Measurements from ENCODE around the gene ENPP6.

ENPP6 gene

GRCh38 chr4:184217634-184218033 is at the start of gene ENPP6:
Gene ENPP6 (minus strand): TSS chr4:184217873. CDS start chr4:184217819, 54 bp downstream.
- H3K9me3 ChIP-seq (ENCODE audit: control insufficient read depth in 5 of 5, low read length in 5 of 5): peaks cover 0 to 3% (median 0%) of the 10 kb centered on the region in 5 donors
- H3K4me1 ChIP-seq (ENCODE audit: control insufficient read depth in 5 of 5, insufficient read depth in 5 of 5, low read length in 5 of 5): no peaks in the 10 kb centered on the region
- H3K4me3 ChIP-seq (ENCODE audit: low read depth in 1 of 5, low read length in 5 of 5): no peak within 1 kb of the TSS
- H3K27ac ChIP-seq (ENCODE audit: low read depth, low read length): no peak within 1 kb of the TSS
- peaks cover 0 to 7% (median 2%) of the 10 kb centered on the region in 5 donors for H3K27me3 ChIP-seq (ENCODE audit: control insufficient read depth in 5 of 5, insufficient read depth in 4 of 5, low read length in 5 of 5)
- no peaks in the 10 kb centered on the region for H3K36me3 ChIP-seq (ENCODE audit: control insufficient read depth in 5 of 5, insufficient read depth in 5 of 5, low read length in 5 of 5)
- no peak within 1 kb of the TSS for H3K9ac ChIP-seq (ENCODE audit: low read length in 5 of 5)

GRCh38 chr4:184267206-184267608 is 49.5 kb upstream of the ENPP6 start:
- no peak overlapping the region for H3K27ac ChIP-seq (ENCODE audit: low read depth, low read length)
- no peak overlapping the region for H3K9ac ChIP-seq (ENCODE audit: low read length in 5 of 5)

GRCh38 chr4:184265546-184266351 is 48.1 kb upstream of the ENPP6 start:
- H3K36me3 ChIP-seq (ENCODE audit: control insufficient read depth in 5 of 5, insufficient read depth in 5 of 5, low read length in 5 of 5): no peaks in the 10 kb centered on the region
- H3K27me3 ChIP-seq (ENCODE audit: control insufficient read depth in 5 of 5, insufficient read depth in 4 of 5, low read length in 5 of 5): no peaks in the 10 kb centered on the region
- no peak overlapping the region for H3K9ac ChIP-seq (ENCODE audit: low read length in 5 of 5)
- peak overlapping the region in 3 of 5 donors; percentile 27 to 50 (median 28) for H3K4me3 ChIP-seq (ENCODE audit: low read depth in 1 of 5, low read length in 5 of 5)
- peaks cover 0 to 13% (median 6%) of the 10 kb centered on the region in 5 donors for H3K4me1 ChIP-seq (ENCODE audit: control insufficient read depth in 5 of 5, insufficient read depth in 5 of 5, low read length in 5 of 5)
- H3K9me3 ChIP-seq (ENCODE audit: control insufficient read depth in 5 of 5, low read length in 5 of 5): peaks cover 0 to 3% (median 0%) of the 10 kb centered on the region in 5 donors
- H3K27ac ChIP-seq (ENCODE audit: low read depth, low read length): no peak overlapping the region

More at GRCh38 chr4:184267206-184267608, 49.5 kb upstream of the ENPP6 start:
- no peaks in the 10 kb centered on the region for H3K36me3 ChIP-seq (ENCODE audit: control insufficient read depth in 5 of 5, insufficient read depth in 5 of 5, low read length in 5 of 5)
- H3K9me3 ChIP-seq (ENCODE audit: control insufficient read depth in 5 of 5, low read length in 5 of 5): peaks cover 0 to 3% (median 0%) of the 10 kb centered on the region in 5 donors
- no peak overlapping the region for H3K4me3 ChIP-seq (ENCODE audit: low read depth in 1 of 5, low read length in 5 of 5)
- H3K27me3 ChIP-seq (ENCODE audit: control insufficient read depth in 5 of 5, insufficient read depth in 4 of 5, low read length in 5 of 5): no peaks in the 10 kb centered on the region
- H3K4me1 ChIP-seq (ENCODE audit: control insufficient read depth in 5 of 5, insufficient read depth in 5 of 5, low read length in 5 of 5): peaks cover 0 to 13% (median 6%) of the 10 kb centered on the region in 5 donors

- Histone ChIP-seq H3K9ac (ENCODE audit: low read length in 5 of 5) (no peak overlapping the region), H3K27me3 (ENCODE audit: control insufficient read depth in 5 of 5, insufficient read depth in 4 of 5, low read length in 5 of 5) (no peaks in the 10 kb centered on the region), H3K27ac (ENCODE audit: low read depth, low read length) (no peak overlapping the region), H3K4me1 (ENCODE audit: control insufficient read depth in 5 of 5, insufficient read depth in 5 of 5, low read length in 5 of 5) (peaks cover 0 to 13% (median 6%) of the 10 kb centered on the region in 5 donors), H3K9me3 (ENCODE audit: control insufficient read depth in 5 of 5, low read length in 5 of 5) (peaks cover 0 to 3% (median 0%) of the 10 kb centered on the region in 5 donors), H3K36me3 (ENCODE audit: control insufficient read depth in 5 of 5, insufficient read depth in 5 of 5, low read length in 5 of 5) (no peaks in the 10 kb centered on the region), H3K4me3 (ENCODE audit: low read depth in 1 of 5, low read length in 5 of 5) (peak overlapping the region in 2 of 5 donors; percentile 7 to 50)
Observed at GRCh38 chr4:184263910-184264732, 46.4 kb upstream of the ENPP6 start.

GRCh38 chr4:184263461-184263860 is 45.8 kb upstream of the ENPP6 start:
- no peak overlapping the region for H3K4me3 ChIP-seq (ENCODE audit: low read depth in 1 of 5, low read length in 5 of 5)
- no peaks in the 10 kb centered on the region for H3K27me3 ChIP-seq (ENCODE audit: control insufficient read depth in 5 of 5, insufficient read depth in 4 of 5, low read length in 5 of 5)
- no peaks in the 10 kb centered on the region for H3K36me3 ChIP-seq (ENCODE audit: control insufficient read depth in 5 of 5, insufficient read depth in 5 of 5, low read length in 5 of 5)
- no peak overlapping the region for H3K9ac ChIP-seq (ENCODE audit: low read length in 5 of 5)
- peaks cover 0 to 3% (median 0%) of the 10 kb centered on the region in 5 donors for H3K9me3 ChIP-seq (ENCODE audit: control insufficient read depth in 5 of 5, low read length in 5 of 5)
- H3K4me1 ChIP-seq (ENCODE audit: control insufficient read depth in 5 of 5, insufficient read depth in 5 of 5, low read length in 5 of 5): peaks cover 0 to 13% (median 6%) of the 10 kb centered on the region in 5 donors
- H3K27ac ChIP-seq (ENCODE audit: low read depth, low read length): no peak overlapping the region

GRCh38 chr4:184262901-184263300 is 45.2 kb upstream of the ENPP6 start:
- Histone ChIP-seq H3K36me3 (ENCODE audit: control insufficient read depth in 5 of 5, insufficient read depth in 5 of 5, low read length in 5 of 5) (no peaks in the 10 kb centered on the region), H3K4me1 (ENCODE audit: control insufficient read depth in 5 of 5, insufficient read depth in 5 of 5, low read length in 5 of 5) (peaks cover 0 to 12% (median 3%) of the 10 kb centered on the region in 5 donors), H3K4me3 (ENCODE audit: low read depth in 1 of 5, low read length in 5 of 5) (no peak overlapping the region), H3K27ac (ENCODE audit: low read depth, low read length) (no peak overlapping the region), H3K9ac (ENCODE audit: low read length in 5 of 5) (no peak overlapping the region), H3K27me3 (ENCODE audit: control insufficient read depth in 5 of 5, insufficient read depth in 4 of 5, low read length in 5 of 5) (no peaks in the 10 kb centered on the region), H3K9me3 (ENCODE audit: control insufficient read depth in 5 of 5, low read length in 5 of 5) (peaks cover 0 to 1% (median 0%) of the 10 kb centered on the region in 5 donors)

- no peak overlapping the region for H3K4me3 ChIP-seq (ENCODE audit: low read depth in 1 of 5, low read length in 5 of 5)
- H3K36me3 ChIP-seq (ENCODE audit: control insufficient read depth in 5 of 5, insufficient read depth in 5 of 5, low read length in 5 of 5): no peaks in the 10 kb centered on the region
- H3K27me3 ChIP-seq (ENCODE audit: control insufficient read depth in 5 of 5, insufficient read depth in 4 of 5, low read length in 5 of 5): no peaks in the 10 kb centered on the region
- no peak overlapping the region for H3K27ac ChIP-seq (ENCODE audit: low read depth, low read length)
- peaks cover 0 to 9% (median 0%) of the 10 kb centered on the region in 5 donors for H3K4me1 ChIP-seq (ENCODE audit: control insufficient read depth in 5 of 5, insufficient read depth in 5 of 5, low read length in 5 of 5)
- H3K9ac ChIP-seq (ENCODE audit: low read length in 5 of 5): no peak overlapping the region
- H3K9me3 ChIP-seq (ENCODE audit: control insufficient read depth in 5 of 5, low read length in 5 of 5): no peaks in the 10 kb centered on the region
Observed at GRCh38 chr4:184261246-184261645, 43.6 kb upstream of the ENPP6 start.

GRCh38 chr4:184259866-184260265 is 42.2 kb upstream of the ENPP6 start:
- Histone ChIP-seq H3K27me3 (ENCODE audit: control insufficient read depth in 5 of 5, insufficient read depth in 4 of 5, low read length in 5 of 5) (no peaks in the 10 kb centered on the region), H3K4me1 (ENCODE audit: control insufficient read depth in 5 of 5, insufficient read depth in 5 of 5, low read length in 5 of 5) (peaks cover 0 to 4% (median 0%) of the 10 kb centered on the region in 5 donors), H3K36me3 (ENCODE audit: control insufficient read depth in 5 of 5, insufficient read depth in 5 of 5, low read length in 5 of 5) (no peaks in the 10 kb centered on the region), H3K27ac (ENCODE audit: low read depth, low read length) (no peak overlapping the region), H3K4me3 (ENCODE audit: low read depth in 1 of 5, low read length in 5 of 5) (no peak overlapping the region), H3K9me3 (ENCODE audit: control insufficient read depth in 5 of 5, low read length in 5 of 5) (no peaks in the 10 kb centered on the region), H3K9ac (ENCODE audit: low read length in 5 of 5) (no peak overlapping the region)

GRCh38 chr4:184259081-184259480 is 41.4 kb upstream of the ENPP6 start:
- H3K4me1 ChIP-seq (ENCODE audit: control insufficient read depth in 5 of 5, insufficient read depth in 5 of 5, low read length in 5 of 5): peaks cover 0 to 4% (median 0%) of the 10 kb centered on the region in 5 donors
- H3K36me3 ChIP-seq (ENCODE audit: control insufficient read depth in 5 of 5, insufficient read depth in 5 of 5, low read length in 5 of 5): no peaks in the 10 kb centered on the region
- no peaks in the 10 kb centered on the region for H3K9me3 ChIP-seq (ENCODE audit: control insufficient read depth in 5 of 5, low read length in 5 of 5)
- no peak overlapping the region for H3K4me3 ChIP-seq (ENCODE audit: low read depth in 1 of 5, low read length in 5 of 5)
- H3K27me3 ChIP-seq (ENCODE audit: control insufficient read depth in 5 of 5, insufficient read depth in 4 of 5, low read length in 5 of 5): no peaks in the 10 kb centered on the region
- H3K27ac ChIP-seq (ENCODE audit: low read depth, low read length): no peak overlapping the region
- H3K9ac ChIP-seq (ENCODE audit: low read length in 5 of 5): no peak overlapping the region

Data from subcutaneous abdominal adipose tissue (tissue), 5 donors.